Left lung (tissue), 14 donors: ENCODE data around the gene OR2AK2. TPM values are rescaled to one million over a fixed set of nuclear protein-coding genes. Genes with fewer than 3 reads are reported as not detected.

ENCODE experiments used
- ATAC-seq: fragments of 200-7000 bp; cut with Tn5 transposase; one replicate; pipeline ENCODE4 v1.9.1; 2020; ENCODE audit warnings: moderate library complexity
- DNase-seq, 4 donors: peaks; one replicate each; pipeline ENCODE4 v3.0.0-alpha.2; 2013 to 2020
- H3K27ac ChIP-seq, 2 donors: fragments of 200-600 bp; sonication (generic) in 1 of 2; one replicate each; pipeline versions ENCODE4 v1.5.0 to v1.8.0; 2020 to 2021
- H3K27me3 ChIP-seq, 2 donors: fragments of 200-600 bp; sonication (generic) in 1 of 2; one replicate each; pipeline versions ENCODE4 v1.5.0 to v1.8.0; 2020 to 2021
- H3K36me3 ChIP-seq, 2 donors: fragments of 200-600 bp; sonication (generic) in 1 of 2; one replicate each; pipeline versions ENCODE4 v1.5.0 to v1.8.0; 2020 to 2021
- H3K4me1 ChIP-seq, 2 donors: fragments of 200-600 bp; one replicate each; pipeline ENCODE4 v1.8.0; 2021
- H3K4me3 ChIP-seq, 2 donors: fragments of 200-600 bp; sonication (generic) in 1 of 2; one replicate each; pipeline versions ENCODE4 v1.5.0 to v1.8.0; 2020 to 2021; ENCODE audit warnings: mild to moderate bottlenecking in 1 of 2
- H3K9me3 ChIP-seq, 2 donors: fragments of 200-600 bp; sonication (generic) in 1 of 2; one replicate each; pipeline versions ENCODE4 v1.5.0 to v1.8.0; 2020 to 2021
- CTCF ChIP-seq, 2 donors: fragments of 200-600 bp; sonication (generic) in 1 of 2; IDR thresholded peaks; one replicate each; pipeline versions ENCODE4 v1.5.0 to v1.8.0; 2021; ENCODE audit warnings: antibody characterized with exemption in 2 of 2
- intact Hi-C, 2 donors: fragments of 100-400 bp; cut with DNase I; formaldehyde crosslinking; loops; one replicate each; pipeline versions ENCODE4 v1.11.2 to v1.14.2; 2022
- long read RNA-seq, 12 donors: library from polyadenylated mRNA in 2 of 12; unstranded in 2 of 12; transcript quantifications; one replicate each; pipeline ENCODE4 v2.0.0 and lab custom pipeline, GENCODE V29; 2019 to 2026
- polyA plus RNA-seq, 6 donors: library from polyadenylated mRNA; unstranded; fragments of 120-200 nt; gene quantifications; one replicate each; pipeline ENCODE4 v1.2.1, GENCODE V29; 2013; ENCODE audit not compliant: insufficient read length in 6 of 6
- total RNA-seq, 2 donors: library from RNA; stranded (reverse); fragmentation: NEBNext Ultra II Directional; extraction: Animal tissue kit (Norgen Biotek cat#: 25700); gene quantifications; one replicate each; pipeline ENCODE4 v1.2.1, GENCODE V29; 2021
- donor health status: DM: no; HTN: yes; CAD: no.
- donor health status: DM: no; HTN: no; CAD: no.

The OR2AK2 gene
- total RNA-seq (not detected), polyA plus RNA-seq (not detected)
- long read RNA-seq, donor 1: 0 reads
- long read RNA-seq, donor 2: 0 reads
- long read RNA-seq, donor 3: 0 reads
- long read RNA-seq, donor 4: 0 reads
- long read RNA-seq, donor 5: 0 reads
- long read RNA-seq, donor 6: 0 reads
- long read RNA-seq, donor 7: 0 reads
- long read RNA-seq, donor 8: 0 reads
- long read RNA-seq, donor 9: 0 reads
- long read RNA-seq, donor 10: 0 reads
- long read RNA-seq, donor 11: 0 reads
- long read RNA-seq, donor 12: 0 reads

GRCh38 chr1:247964933-247965332 is at the start of gene OR2AK2:
Gene OR2AK2, plus strand, starts transcription at chr1:247965233. Its CDS starts 144 bp downstream, at chr1:247965377.
- no peak for DNase-seq
- H3K27me3 ChIP-seq: no peaks in the 10 kb centered on the region
- H3K4me3 ChIP-seq: no peak within 1 kb of the TSS
- H3K9me3 ChIP-seq: no peaks in the 10 kb centered on the region
- H3K27ac ChIP-seq: no peak within 1 kb of the TSS
- intact Hi-C loops: no loop called here
- no peak for TF ChIP-seq CTCF (IDR thresholded peaks at IDR 0.05)
- H3K4me1 ChIP-seq: no peaks in the 10 kb centered on the region
- ATAC-seq: no peak
- no peaks in the 10 kb centered on the region for H3K36me3 ChIP-seq

- no peaks in the 10 kb centered on the region for H3K9me3 ChIP-seq
Measured at GRCh38 chr1:247919952-247920351, 45.1 kb upstream of the OR2AK2 start, which contains the start of gene OR2T8. Gene OR2T8, plus strand, starts transcription at chr1:247920252. Its CDS starts 766 bp downstream, at chr1:247921018.

GRCh38 chr1:247923941-247924340 is 41.1 kb upstream of the OR2AK2 start:
- no peak overlapping the region for H3K4me3 ChIP-seq
- no peak for ATAC-seq
- H3K27ac ChIP-seq: no peak overlapping the region
- DNase-seq: no peak
- H3K4me1 ChIP-seq: no peaks in the 10 kb centered on the region
- no peak for TF ChIP-seq CTCF (IDR thresholded peaks at IDR 0.05)
- no peaks in the 10 kb centered on the region for H3K27me3 ChIP-seq
- no peaks in the 10 kb centered on the region for H3K36me3 ChIP-seq
- no peaks in the 10 kb centered on the region for H3K9me3 ChIP-seq
- intact Hi-C loops: no loop called here

More at GRCh38 chr1:247919952-247920351, 45.1 kb upstream of the OR2AK2 start, which contains the start of gene OR2T8:
- Histone ChIP-seq H3K4me3 (no peak within 1 kb of the TSS), H3K27me3 (no peaks in the 10 kb centered on the region), H3K4me1 (no peaks in the 10 kb centered on the region), H3K36me3 (no peaks in the 10 kb centered on the region), H3K27ac (no peak within 1 kb of the TSS)
- ATAC-seq (no peak), DNase-seq (no peak)
- no peak for TF ChIP-seq CTCF (IDR thresholded peaks at IDR 0.05)
- intact Hi-C loops: no loop called here

GRCh38 chr1:247924868-247925267 is 40.2 kb upstream of the OR2AK2 start, which contains the start of gene OR2AJ1:
Gene OR2AJ1, plus strand, starts transcription at chr1:247924889. Its CDS starts 8,880 bp downstream, at chr1:247933769.
- H3K4me1 ChIP-seq: no peaks in the 10 kb centered on the region
- no peak within 1 kb of the TSS for H3K27ac ChIP-seq
- H3K36me3 ChIP-seq: no peaks in the 10 kb centered on the region
- intact Hi-C loops: no loop called here
- no peak for ATAC-seq
- TF ChIP-seq CTCF (IDR thresholded peaks at IDR 0.05): no peak
- no peaks in the 10 kb centered on the region for H3K27me3 ChIP-seq
- no peak within 1 kb of the TSS for H3K4me3 ChIP-seq
- no peaks in the 10 kb centered on the region for H3K9me3 ChIP-seq
- DNase-seq: no peak

- TF ChIP-seq CTCF (IDR thresholded peaks at IDR 0.05): no peak
- Histone ChIP-seq H3K9me3 (peaks cover 0 to 14% of the 10 kb centered on the region in 2 donors), H3K4me3 (no peak overlapping the region), H3K36me3 (no peaks in the 10 kb centered on the region), H3K4me1 (no peaks in the 10 kb centered on the region), H3K27me3 (peaks cover 0 to 9% of the 10 kb centered on the region in 2 donors), H3K27ac (no peak overlapping the region)
- no peak for DNase-seq
- intact Hi-C loops: no loop called here
- no peak for ATAC-seq
Measured at GRCh38 chr1:247933989-247934388, 31.0 kb upstream of the OR2AK2 start.
